HG02938 (cell line): Measurements from ENCODE around the gene STUB1.
"Not testable (repeated sequence)": the region's sequence is repeated elsewhere in the genome, so short reads cannot be mapped to it uniquely, and the experiment has no call there.

Experiments
- ATAC-seq: cut with Tn5 transposase; IDR thresholded peaks from one replicate; pipeline ENCODE4 v1.9.1; 2021; ENCODE audit warnings: mild to moderate bottlenecking, moderate library complexity; ENCODE audit not compliant: unreplicated experiment

STUB1 gene

DNA sequence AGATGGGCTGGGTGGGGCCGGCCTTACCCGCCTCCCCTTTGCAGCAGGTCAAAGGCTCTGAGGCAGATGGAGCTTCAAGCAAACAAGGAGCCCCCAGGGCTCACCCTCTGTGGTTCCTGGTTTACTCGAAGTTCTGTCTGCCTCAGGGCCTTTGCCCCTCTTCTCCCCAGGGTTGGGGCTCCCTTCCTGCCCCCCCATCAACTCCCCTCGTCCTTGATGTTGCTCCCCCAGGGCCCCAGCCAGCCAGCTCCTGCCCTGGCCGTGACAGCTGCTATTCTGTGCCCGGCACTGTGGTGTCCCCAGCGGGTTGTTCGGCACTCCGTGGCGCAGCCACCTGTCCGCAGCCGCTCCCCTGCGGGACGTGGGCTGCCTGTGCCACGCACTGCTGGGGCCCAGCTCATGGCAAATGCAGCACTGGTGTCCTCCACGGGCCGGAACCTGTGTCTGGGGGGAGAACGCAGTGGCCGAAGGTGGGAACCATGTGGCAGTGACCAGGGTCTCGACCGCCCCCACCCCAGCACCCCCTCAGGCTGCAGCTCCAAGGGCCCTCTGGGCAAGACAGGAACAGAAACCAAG lies 30.4 kb downstream of the STUB1 start:
- no peak for ATAC-seq

DNA sequence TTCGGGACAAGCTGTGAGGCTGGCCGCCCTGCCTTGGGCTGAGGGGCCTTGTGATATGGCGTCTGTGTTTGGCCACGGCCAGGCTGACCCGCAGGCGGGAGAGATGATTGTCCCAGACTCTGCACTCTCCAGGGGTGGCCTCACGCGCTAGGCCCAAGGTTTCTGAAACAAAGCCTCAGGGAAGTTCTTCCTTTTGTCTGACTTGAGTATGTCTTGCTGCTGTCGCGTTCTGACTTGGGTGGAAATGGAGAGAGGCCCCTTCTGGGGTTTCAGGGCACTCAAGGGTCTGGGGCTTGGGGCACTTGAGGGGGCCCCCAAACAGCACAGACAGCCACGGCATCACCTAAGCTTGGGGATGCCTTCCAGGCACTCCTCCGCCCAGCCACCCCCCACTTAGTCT lies 30.9 kb downstream of the STUB1 start:
- ATAC-seq = no peak

DNA sequence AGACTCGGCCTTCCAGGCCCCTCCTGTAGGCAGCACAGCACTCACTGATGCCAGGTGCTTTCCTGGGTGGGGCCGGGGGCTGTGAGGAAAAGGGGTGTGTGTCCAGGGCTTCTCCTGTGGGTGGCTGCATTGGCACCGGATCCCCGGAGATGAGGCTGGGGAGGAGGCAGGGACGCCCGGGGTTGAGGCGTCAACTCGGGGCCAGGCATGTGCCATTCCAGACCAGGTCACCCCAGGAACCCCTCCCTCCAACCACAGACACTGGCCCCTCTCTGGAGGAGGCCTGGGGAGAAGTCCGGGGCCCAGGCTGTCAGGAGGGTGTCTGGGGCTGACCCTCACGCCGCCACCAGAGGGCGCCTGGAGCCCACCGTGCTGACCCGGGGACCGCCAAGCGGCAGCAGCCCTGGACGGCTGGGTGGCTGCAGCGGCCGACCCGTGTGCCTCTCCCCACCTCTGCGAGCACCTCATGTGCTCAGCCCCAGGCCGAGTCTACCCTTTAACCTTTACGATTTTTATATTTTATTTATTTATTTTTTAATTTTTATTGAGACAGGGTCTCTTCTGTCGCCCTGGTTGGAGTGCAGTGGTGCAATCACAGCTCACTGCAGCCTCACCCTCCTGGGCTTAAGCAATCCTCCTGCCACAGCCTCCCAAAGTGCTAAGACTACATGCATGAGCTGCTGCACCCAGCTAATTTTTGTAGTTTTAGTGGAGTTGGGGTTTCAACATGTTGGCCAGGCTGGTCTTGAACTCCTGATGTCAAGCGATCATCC lies 31.5 kb downstream of the STUB1 start:
- no peak for ATAC-seq

DNA sequence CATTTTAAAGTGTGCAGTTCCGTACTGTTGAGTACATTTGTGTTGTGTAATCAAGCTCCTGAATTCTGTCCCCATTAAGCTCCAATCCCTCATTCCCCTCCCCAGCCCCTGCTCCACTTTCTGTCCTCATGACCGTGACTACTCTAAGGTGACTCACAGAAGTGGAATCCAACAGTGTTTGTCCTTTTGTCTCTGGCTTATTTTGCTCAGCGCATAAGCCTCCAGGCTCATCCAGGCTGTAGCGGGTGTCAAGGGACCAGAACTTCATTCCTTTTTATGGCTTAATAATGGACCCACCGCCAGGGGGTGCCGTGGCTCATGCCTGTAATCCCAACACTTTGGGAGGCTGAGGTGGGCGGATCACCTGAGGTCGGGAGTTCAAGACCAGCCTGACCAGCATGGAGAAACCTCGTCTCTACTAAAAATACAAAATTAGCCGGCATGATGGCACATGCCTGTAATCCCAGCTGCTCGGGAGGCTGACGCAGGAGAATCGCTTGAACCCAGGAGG lies 32.6 kb downstream of the STUB1 start:
- ATAC-seq = not testable (repeated sequence)

DNA sequence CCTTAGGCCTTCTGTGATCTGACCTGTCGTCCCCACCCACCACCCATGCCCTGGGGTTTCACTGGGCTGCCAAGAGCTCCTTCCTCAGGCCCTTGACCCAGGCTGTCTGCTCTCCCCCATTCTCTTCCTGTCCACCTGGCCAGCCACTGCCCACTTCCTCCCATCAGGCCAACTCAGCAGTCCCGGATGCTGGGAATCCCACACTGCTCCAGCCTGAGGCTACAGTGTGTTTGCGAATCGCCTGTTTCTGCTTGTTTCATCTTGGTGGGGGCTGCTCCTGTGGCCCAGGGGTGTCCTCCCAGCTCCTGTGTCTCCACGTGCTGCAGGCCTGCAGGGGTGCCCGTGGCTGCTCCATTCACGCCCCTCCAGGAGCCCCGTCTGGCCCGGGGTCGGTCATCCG lies 33.9 kb downstream of the STUB1 start:
- ATAC-seq = no peak

DNA sequence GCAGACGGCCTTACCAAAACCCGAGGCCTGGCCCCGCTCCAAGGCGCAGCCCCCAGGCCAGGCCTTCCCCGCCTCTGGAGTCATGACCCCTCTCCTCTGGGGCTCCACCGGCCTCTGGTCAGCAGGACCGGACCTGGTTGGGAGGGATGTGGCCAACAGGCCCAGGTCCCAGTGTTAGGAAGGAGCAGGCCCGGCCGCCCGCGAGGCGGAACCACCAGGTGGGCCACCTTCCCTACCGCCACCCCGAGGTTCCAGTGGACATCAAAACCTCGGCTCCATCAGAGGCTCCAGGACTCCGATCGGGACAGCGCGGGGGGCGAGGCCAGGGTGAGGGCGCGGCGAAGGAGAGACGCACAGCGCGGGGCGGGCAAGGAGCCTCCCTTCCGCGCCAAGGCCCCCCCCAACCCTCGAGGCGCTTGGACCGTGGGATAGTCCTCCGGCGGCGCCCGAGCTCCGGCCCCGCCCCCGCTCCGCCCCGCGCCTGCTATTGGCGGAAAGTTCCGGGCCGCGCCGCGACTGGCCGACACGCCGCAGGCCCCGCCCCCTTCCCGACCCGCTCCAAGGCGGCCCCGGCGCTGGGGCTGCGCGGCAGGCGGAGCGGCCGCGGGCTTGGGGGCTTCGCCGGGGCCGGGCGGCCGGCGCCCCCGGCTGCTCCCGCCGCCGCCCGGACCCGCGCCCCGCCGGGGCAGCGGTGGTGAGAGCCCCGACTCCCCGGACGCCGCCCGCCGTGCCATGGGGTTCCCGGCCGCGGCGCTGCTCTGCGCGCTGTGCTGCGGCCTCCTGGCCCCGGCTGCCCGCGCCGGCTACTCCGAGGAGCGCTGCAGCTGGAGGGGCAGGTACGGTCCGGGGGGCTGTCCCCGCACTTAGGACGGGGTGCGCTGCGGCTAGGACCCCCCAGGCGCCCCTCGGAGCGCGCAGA lies 34.6 kb downstream of the STUB1 start, which contains the start of gene METRN:
METRN (plus strand) TSS at position 561 of the 919 bp plus-strand sequence; CDS start at position 733, 172 bp downstream.
- peak; percentile 52 for ATAC-seq

DNA sequence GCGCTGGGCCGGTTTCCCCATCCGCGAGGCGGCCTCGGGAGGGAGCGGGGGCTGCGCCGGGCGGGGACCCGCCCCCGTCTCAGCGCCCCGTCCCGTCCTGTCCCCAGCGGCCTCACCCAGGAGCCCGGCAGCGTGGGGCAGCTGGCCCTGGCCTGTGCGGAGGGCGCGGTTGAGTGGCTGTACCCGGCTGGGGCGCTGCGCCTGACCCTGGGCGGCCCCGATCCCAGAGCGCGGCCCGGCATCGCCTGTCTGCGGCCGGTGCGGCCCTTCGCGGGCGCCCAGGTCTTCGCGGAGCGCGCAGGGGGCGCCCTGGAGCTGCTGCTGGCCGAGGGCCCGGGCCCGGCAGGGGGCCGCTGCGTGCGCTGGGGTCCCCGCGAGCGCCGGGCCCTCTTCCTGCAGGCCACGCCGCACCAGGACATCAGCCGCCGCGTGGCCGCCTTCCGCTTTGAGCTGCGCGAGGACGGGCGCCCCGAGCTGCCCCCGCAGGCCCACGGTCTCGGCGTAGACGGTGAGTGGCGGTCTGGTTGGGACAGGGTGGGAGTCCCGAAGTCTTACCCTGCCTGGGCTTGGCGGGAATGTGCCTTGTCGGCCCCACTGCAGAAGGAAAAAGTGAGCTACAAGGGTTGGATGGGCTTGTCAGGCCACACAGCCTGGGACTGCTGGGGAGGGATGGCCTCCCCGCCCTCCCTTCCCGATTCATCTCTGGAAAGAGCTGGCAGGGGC lies 35.4 kb downstream of the STUB1 start:
- ATAC-seq = no peak

DNA sequence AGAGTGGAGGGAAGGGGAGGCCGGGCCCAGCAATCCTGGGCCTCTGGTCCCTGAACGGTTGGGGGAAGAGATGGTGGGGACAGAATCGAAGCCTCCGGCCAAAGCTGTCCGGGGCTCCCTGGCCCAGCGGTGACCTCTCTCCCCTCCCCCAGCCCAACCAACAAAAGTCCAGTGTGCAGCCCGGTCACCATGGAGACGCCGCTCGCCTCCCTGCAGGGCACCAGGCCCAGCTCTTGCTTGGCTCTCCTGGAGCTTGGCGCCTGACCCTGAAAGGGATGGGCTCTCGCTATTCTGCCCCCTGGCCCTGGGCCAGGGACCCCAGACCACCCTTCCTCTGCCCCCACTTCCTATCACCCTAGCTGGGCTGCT lies 36.0 kb downstream of the STUB1 start:
- ATAC-seq = no peak

DNA sequence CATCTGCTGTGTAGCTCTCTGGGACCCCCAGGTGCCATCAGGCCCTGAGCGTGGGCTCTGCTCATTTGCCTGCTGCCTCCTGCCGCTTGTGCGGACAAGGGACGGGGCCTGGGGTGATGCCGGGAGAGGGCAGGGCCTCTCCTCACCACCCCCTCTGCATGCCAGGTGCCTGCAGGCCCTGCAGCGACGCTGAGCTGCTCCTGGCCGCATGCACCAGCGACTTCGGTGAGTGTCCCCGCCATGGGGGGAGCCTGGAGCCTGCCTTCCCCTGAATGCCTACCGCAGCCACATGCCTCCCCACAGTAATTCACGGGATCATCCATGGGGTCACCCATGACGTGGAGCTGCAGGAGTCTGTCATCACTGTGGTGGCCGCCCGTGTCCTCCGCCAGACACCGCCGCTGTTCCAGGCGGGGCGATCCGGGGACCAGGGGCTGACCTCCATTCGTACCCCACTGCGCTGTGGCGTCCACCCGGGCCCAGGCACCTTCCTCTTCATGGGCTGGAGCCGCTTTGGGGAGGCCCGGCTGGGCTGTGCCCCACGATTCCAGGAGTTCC lies 36.6 kb downstream of the STUB1 start:
- ATAC-seq = no peak

DNA sequence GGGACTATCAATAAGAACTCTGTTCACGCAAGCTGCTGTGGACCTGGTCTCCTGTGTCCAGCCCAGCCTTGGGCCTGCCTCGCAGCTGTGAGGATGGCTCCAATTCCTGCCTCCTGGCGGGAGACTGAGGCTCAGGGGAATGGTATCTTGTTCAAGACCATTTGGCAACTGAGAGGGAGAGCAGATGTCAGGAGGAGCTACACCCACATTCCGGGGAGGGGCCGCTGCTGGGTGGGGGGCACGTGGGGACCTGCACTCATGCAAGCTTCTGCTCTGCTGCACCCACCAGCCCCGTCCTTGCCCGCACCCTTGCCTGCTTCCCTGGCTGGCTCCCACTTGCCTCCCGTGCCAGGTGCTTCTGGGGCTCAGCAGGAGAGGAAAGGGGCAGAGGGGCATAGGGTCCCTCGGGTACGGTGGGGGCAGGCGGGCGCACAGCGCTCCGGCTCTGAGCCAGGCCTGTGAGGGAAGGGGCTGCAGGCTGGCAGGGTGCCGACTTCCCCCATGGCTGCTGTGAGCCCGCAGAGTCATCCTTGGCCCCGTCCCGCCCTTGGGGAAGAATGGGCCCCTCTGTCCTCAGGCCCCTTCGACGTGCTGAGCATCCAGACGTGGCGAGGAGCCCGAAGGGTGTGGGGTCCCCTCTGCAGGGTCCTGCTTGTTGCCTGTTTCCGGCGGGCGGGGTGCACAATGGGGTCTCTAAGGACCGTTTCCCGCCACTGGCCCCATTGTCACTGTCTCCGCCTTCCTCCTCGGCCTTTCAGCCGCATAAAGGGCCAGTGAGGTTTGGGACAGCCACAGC lies 37.4 kb downstream of the STUB1 start:
- ATAC-seq = no peak

DNA sequence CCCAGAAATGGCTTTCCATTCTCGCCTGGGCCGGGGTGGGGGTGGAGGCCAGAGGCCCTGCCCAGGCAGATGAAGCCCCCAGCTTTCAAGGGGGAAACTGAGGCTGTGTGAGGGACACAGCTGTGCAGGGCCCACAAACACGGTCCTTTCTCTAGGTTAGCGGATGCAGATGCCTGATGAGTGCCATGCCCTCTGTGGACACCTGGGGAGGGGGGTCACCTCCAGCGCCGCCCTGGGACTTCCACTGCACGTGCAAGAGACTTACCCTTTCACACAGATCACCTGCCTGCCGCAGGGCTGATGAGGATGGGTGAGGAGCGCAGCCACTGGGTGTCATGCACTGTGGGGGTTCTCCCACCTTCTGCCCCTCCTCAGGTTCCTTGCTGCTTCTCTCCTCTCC lies 38.2 kb downstream of the STUB1 start:
- no peak for ATAC-seq

DNA sequence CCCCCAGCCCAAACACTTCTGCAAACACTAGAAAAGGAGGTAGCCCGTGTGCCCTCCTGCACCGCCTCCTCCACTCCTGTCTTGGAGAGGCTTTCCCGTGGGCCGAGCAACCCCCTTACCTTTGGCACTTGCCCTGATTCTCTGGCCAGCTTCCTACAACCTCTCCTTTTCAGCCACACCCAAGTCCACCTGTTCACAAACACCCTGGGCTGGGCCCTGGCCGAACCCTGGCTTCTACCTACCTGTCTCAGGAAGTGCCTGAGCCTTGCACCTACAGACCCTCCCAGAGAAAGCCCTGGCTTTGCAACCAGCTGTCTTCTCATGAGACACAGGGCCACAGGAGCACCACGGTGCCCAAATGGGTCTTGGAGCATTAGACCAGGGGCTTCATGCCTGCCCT lies 38.7 kb downstream of the STUB1 start:
- ATAC-seq = no peak

DNA sequence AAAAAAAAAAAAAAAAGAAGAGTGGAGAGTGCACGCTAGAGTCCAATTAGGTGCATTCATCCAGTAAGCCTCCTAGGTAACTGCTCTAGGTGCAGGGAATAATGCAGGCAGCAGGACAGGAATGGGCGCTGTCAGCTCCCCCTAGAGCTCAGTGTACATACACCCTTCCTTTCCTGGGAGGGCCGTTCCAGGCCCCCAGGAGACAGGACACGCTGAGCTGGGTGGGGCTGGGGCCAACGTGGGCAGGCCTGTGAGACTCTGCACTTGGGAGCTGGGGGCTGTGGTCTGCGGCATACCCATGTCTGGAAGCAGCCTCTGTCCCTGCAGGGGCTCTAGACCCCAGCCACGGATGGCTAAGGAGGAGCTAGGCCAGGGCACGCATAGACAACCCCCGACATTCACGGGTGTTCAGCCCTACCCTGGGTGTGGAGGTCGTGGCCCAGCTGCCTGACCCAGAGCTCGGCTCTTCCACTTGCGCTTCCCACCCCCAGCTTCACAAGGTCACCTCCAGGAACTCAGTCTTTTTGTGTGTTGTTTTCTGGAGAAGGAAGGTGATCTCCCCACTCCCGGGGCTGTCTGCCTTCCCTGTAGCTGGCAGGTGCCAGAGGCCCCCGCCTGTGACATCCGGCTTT lies 39.7 kb downstream of the STUB1 start:
- peak; percentile 1 for ATAC-seq

DNA sequence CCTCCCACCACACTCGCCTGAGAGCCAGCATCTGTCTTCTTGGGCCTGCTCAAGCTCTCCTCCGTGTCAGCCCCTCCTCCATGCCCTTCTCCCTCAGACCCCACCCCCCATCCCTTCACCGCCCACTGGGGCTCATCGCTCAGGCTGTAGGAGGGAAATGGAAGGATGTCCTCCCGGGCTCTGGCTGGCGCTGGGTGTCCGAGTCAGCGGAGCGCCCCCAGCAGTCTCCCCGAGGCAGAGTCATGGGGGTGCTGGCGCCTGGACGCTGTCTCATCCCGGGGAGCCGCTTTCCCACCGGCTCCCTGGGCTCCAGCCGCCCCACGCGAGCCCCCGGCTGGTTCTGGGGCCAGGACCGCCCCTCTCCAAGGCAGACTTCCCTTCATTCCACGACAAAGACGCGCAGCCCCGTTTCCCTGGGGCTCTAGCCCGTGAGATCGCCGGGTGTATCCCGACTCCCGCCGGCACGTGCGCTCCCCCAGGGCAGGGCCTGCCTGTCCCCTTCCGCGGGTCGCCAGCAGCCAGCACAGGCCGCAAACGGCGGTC lies 40.3 kb downstream of the STUB1 start:
- ATAC-seq = peak; percentile 22

DNA sequence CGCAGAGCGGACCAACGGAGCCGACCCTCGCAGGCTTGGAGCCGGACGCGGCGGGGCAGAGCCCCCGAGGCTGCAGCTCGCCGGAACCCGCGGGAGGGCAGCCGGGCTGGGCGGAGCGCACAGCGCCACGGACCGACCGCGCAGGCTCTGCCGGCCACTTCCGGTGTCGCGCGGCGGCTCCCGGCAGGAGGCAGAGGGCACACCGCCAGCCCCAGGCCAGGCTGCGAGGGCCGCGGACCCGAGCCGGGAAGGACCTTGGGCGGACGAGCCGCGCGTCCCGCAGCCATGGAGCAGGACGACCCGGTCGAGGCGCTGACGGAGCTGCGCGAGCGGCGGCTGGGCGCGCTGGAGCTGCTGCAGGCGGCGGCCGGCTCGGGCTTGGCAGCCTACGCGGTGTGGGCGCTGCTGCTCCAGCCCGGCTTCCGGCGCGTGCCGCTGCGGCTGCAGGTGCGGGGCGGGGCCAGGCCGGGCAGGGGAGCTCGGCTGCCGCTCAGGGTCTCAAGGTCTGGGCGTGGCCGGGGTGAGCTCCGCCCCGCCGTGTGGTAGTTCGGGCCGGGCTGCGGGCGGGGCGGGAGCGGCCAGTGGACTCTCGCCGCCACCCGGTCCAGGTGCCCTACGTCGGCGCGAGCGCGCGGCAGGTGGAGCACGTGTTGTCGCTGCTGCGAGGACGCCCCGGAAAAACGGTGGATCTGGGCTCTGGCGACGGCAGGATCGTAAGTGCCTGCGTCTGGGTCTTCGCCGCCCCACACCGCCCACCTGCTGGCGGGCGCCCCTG lies 41.0 kb downstream of the STUB1 start, which contains the start of gene ANTKMT:
ANTKMT (plus strand) TSS at position 157 of the 775 bp plus-strand sequence; CDS start at position 286, 129 bp downstream.
- ATAC-seq = peak; percentile 50

DNA sequence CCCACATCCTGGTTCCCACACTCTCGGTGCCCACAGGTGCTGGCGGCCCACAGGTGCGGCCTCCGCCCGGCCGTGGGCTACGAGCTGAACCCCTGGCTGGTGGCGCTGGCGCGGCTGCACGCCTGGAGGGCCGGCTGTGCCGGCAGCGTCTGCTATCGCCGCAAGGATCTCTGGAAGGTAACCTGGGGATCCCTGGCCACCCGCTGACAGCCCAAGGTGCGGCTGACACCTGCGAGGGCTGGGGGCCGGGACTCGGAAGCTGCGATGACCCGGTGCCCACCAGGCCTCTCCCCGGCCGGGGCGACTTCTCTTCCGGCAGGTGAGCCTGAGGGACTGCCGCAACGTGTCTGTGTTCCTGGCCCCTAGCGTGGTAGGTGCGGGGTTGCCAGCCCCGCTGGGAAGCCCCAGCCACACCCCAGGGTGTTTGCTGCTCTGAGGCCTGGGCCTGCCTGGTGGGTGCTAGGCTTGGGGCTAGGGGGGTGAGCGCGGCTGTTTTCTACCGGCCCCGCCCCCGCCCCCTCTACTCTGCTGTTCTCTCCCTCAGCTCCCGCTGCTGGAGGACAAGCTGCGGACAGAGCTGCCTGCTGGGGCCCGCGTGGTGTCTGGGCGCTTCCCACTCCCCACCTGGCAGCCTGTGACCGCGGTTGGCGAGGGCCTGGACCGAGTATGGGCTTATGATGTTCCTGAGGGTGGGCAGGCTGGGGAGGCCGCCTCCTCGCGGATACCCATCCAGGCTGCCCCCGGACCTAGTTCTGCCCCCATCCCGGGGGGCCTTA lies 41.7 kb downstream of the STUB1 start:
- ATAC-seq = no peak
